KMS-11 (cell line): ENCODE results near the gene MRPL21.
A peak's percentile ranks its signal among the peaks of the same experiment; 100 is the strongest.

Experiments used
- H2AFZ ChIP-seq: fragments of 200-600 bp; sonication (generic); 2 replicates; pipeline ENCODE4 v1.6.1; 2016; ENCODE audit warnings: antibody characterized with exemption, mixed run types, low read depth
- H3K27ac ChIP-seq: fragments of 200-600 bp; sonication (generic); 2 replicates; pipeline ENCODE4 v1.6.1; 2016; ENCODE audit warnings: mild to moderate bottlenecking, mixed run types
- H3K27me3 ChIP-seq: fragments of 200-600 bp; sonication (generic); 2 replicates; pipeline ENCODE4 v1.6.1; 2017; ENCODE audit warnings: mild to moderate bottlenecking, low read depth, mixed run types, moderate library complexity; ENCODE audit not compliant: insufficient read depth
- H3K36me3 ChIP-seq: fragments of 200-600 bp; sonication (generic); 2 replicates; pipeline ENCODE4 v1.6.1; 2017; ENCODE audit warnings: mild to moderate bottlenecking, mixed run types; ENCODE audit not compliant: insufficient read depth
- H3K4me1 ChIP-seq: fragments of 200-600 bp; sonication (generic); 2 replicates; pipeline ENCODE4 v1.6.1; 2016; ENCODE audit warnings: mild to moderate bottlenecking, low read depth, mixed run types; ENCODE audit not compliant: poor library complexity, severe bottlenecking
- H3K4me2 ChIP-seq: fragments of 200-600 bp; sonication (generic); 2 replicates; pipeline ENCODE4 v1.7.0; 2016; ENCODE audit warnings: mild to moderate bottlenecking, mixed run types
- H3K4me3 ChIP-seq: fragments of 200-600 bp; sonication (generic); IDR thresholded peaks from 2 replicates; pipeline ENCODE4 v1.6.1; 2017; ENCODE audit warnings: low read depth, low read length, mixed read lengths; ENCODE audit not compliant: insufficient read depth
- H3K79me2 ChIP-seq: fragments of 200-600 bp; sonication (generic); 2 replicates; pipeline ENCODE4 v1.6.1; 2016; ENCODE audit warnings: low read depth, mixed run types; ENCODE audit not compliant: insufficient read depth
- H3K9ac ChIP-seq: fragments of 200-600 bp; sonication (generic); 2 replicates; pipeline ENCODE4 v1.6.1; 2016; ENCODE audit warnings: mild to moderate bottlenecking, mixed run types
- H4K20me1 ChIP-seq: fragments of 200-600 bp; sonication (generic); 2 replicates; pipeline ENCODE4 v1.6.1; 2016; ENCODE audit warnings: mild to moderate bottlenecking, mixed run types; ENCODE audit not compliant: insufficient read depth
- CTCF ChIP-seq: fragments of 200-600 bp; sonication (generic); conservative IDR thresholded peaks from 2 replicates; pipeline ENCODE4 v1.6.1; 2017; ENCODE audit warnings: low read depth, mild to moderate bottlenecking, antibody characterized with exemption, low read length, moderate library complexity, mixed read lengths

The MRPL21 gene

GRCh38 chr11:68910965-68911364 lies 7.3 kb upstream of the MRPL21 start:
- Histone ChIP-seq H3K27ac (no peak overlapping the region), H4K20me1 (no peaks in the 10 kb centered on the region), H3K9ac (no peak overlapping the region), H3K79me2 (no peaks in the 10 kb centered on the region), H3K4me2 (no peak overlapping the region), H3K4me3 (no peak overlapping the region), H3K36me3 (no peaks in the 10 kb centered on the region), H3K27me3 (no peaks in the 10 kb centered on the region), H3K4me1 (no peaks in the 10 kb centered on the region), H2AFZ (no peak overlapping the region)
- no peak for TF ChIP-seq CTCF

GRCh38 chr11:68908273-68908672 lies 4.6 kb upstream of the MRPL21 start:
- no peaks in the 10 kb centered on the region for H4K20me1 ChIP-seq
- no peak for TF ChIP-seq CTCF
- no peak overlapping the region for H3K4me3 ChIP-seq
- H3K9ac ChIP-seq: no peak overlapping the region
- peaks cover 8% of the 10 kb centered on the region for H3K4me1 ChIP-seq
- H3K27ac ChIP-seq: no peak overlapping the region
- H3K79me2 ChIP-seq: peaks cover 22% of the 10 kb centered on the region
- H3K27me3 ChIP-seq: no peaks in the 10 kb centered on the region
- no peak overlapping the region for H2AFZ ChIP-seq
- H3K36me3 ChIP-seq: no peaks in the 10 kb centered on the region
- H3K4me2 ChIP-seq: no peak overlapping the region

- Histone ChIP-seq H3K27me3 (no peaks in the 10 kb centered on the region), H3K79me2 (peaks cover 48% of the 10 kb centered on the region), H3K4me1 (peaks cover 18% of the 10 kb centered on the region), H3K36me3 (no peaks in the 10 kb centered on the region), H3K9ac (no peak overlapping the region), H2AFZ (no peak overlapping the region), H3K4me2 (peak overlapping the region; percentile 68; the same call in 1 of the 2 replicates), H3K4me3 (no peak overlapping the region), H3K27ac (no peak overlapping the region), H4K20me1 (no peaks in the 10 kb centered on the region)
- no peak for TF ChIP-seq CTCF
These were observed 2.1 kb upstream of the MRPL21 start for GRCh38 chr11:68905421-68906360.

- Histone ChIP-seq H3K4me1 (peaks cover 18% of the 10 kb centered on the region), H4K20me1 (no peaks in the 10 kb centered on the region), H3K79me2 (peaks cover 56% of the 10 kb centered on the region), H2AFZ (peak overlapping the region; percentile 62; the same call in 1 of the 2 replicates), H3K27ac (no peak overlapping the region), H3K9ac (peak overlapping the region; percentile 82; the same call in 1 of the 2 replicates), H3K4me3 (no peak overlapping the region), H3K36me3 (no peaks in the 10 kb centered on the region), H3K27me3 (no peaks in the 10 kb centered on the region), H3K4me2 (peak overlapping the region; percentile 68)
- no peak for TF ChIP-seq CTCF
These were observed 716 bp upstream of the MRPL21 start for GRCh38 chr11:68904248-68904847.
